KBM-7 (cell line): ENCODE results near the gene GNB3.

Experiments used
- DNase-seq: peaks from one replicate; pipeline ENCODE4 v3.0.0-alpha.2; 2015
- in situ Hi-C: fragments of 300-500 bp; cut with MboI; formaldehyde crosslinking; loops from 2 replicates; pipeline ENCODE4 v1.14.3; 2020; ENCODE audit warnings: low sequenced_read_pairs, low pct_unique_long_range_greater_than_20kb, mixed read lengths

Gene GNB3

GRCh38 chr12:6840761-6841515 lies at the start of gene GNB3:
Gene GNB3, plus strand, starts transcription at chr12:6840925. Its CDS starts 363 bp downstream, at chr12:6841288.
- in situ Hi-C loops, result no loop called here

GRCh38 chr12:6791931-6792520 lies 48.7 kb upstream of the GNB3 start:
- DNase-seq, result peak; percentile 43
- in situ Hi-C loops, result no loop called here

More at GRCh38 chr12:6840761-6841515, at the start of gene GNB3:
- no peak for DNase-seq

DNA sequence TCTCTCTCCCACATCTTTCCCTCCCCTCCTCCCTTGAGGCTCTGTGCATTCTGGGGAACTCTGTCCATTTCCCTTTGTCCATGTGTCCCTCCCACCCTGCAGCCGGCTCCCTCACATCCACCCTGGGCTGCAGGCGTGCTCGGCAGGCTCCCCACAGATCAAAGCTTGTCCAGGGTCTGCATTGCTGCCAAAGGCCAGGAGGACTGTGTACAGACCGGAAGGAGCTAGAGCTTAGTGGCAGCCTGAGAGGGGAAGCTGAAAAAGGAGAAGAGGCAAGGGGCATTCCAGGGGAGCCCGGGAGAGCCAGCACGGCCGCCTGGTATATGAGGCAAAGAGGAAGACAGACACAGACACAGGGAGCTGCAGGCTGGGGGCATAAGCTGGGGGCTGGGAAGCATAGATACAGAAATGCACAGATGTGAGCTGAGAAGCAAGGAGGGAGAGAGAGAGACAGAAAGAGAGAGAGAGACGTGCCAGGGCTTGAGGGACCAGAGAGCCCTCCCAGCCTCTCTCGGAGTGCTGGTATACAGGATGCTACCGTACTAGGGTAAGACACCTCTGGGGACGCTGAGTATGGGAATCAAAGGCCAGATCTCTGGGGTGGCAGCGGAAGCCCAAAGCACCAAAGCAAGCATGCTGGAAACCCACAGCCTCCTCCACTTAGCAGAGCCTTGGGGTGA lies 48.1 kb upstream of the GNB3 start:
- in situ Hi-C loops, result no loop called here

DNA sequence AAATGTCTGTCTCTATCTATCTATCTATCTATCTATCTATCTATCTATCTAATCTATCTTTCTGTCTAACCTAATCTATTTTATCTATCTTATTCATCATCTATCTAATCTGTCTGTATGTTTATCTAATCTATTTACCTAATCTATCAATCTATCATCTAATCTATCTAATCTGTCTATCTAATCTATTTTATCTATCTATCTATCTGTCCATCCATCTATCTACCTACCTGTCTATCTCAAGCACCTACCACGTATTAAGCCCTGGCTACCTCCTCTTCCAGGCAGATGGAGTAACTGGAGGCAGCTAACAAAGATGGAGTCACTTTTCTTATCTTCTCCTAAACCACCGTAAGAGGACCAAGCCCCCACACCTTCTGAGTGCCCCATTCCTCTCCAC lies 45.6 kb upstream of the GNB3 start:
- DNase-seq, result no peak
- in situ Hi-C loops, result no loop called here

More for the DNA sequence above, 48.1 kb upstream of the GNB3 start:
- peak; percentile 94 for DNase-seq

GRCh38 chr12:6796576-6796975 lies 44.1 kb upstream of the GNB3 start:
- DNase-seq, result no peak
- in situ Hi-C loops, result no loop called here

GRCh38 chr12:6799147-6799546 lies 41.6 kb upstream of the GNB3 start:
- DNase-seq, result no peak
- in situ Hi-C loops, result no loop called here

DNA sequence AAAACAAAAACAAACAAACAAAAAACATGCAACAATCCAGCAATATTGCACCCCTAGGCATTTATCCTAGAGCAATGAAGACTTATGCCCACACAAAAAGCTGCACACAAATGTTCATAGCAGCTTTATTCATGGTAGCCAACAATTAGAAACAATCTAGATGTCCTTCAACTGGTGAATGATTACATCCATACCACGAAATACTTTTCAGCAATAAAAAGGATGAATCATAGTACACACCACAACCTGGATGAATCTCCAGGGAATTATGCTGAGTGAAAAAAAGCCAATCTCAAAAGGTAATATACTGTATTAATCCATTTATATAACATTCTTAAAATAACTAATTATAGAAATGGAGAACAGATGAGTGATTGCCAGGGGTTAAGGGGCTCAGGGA lies 33.6 kb upstream of the GNB3 start:
- DNase-seq, result no peak
- in situ Hi-C loops, result no loop called here

DNA sequence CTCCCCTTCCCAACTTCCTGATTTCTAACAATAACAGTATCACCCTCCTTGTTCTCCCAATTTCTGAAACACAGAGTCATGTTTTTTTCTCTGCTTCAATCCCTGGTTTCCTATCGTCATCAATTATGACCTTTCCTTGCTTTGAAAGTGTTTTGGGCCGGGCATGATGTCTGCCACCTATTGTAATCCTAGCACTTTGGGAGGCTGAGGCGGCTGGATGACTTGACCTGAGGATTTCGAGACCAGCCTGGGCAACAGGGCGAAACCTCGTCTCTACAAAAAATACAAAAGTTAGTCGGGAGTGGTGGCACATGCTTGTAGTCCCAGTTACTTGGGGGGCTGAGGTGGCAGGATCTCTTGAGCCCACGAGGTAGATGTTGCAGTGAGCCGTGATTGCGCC lies 31.7 kb upstream of the GNB3 start:
- in situ Hi-C loops, result no loop called here
- no peak for DNase-seq

DNA sequence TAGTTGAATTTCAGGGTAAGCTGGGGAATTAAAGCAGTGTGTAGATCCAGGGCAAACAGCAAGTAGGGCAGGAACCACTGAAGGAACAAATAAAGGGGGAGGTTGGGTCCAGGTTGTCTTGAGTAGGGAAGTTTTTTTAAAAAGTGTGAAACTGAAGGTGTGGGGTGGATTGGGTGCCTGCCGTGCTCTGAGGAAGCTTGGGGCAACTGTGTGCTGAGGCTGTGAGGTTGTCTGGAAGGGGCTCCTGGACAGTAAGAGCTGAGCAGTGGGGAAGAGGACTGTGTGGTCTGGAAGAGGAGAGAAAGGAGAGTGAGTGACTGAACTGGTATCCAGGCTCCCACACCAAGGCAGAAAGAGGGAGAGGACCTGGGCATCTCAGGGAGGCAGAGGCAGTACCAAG lies 30.0 kb upstream of the GNB3 start:
- DNase-seq, result no peak
- in situ Hi-C loops, result no loop called here

DNA sequence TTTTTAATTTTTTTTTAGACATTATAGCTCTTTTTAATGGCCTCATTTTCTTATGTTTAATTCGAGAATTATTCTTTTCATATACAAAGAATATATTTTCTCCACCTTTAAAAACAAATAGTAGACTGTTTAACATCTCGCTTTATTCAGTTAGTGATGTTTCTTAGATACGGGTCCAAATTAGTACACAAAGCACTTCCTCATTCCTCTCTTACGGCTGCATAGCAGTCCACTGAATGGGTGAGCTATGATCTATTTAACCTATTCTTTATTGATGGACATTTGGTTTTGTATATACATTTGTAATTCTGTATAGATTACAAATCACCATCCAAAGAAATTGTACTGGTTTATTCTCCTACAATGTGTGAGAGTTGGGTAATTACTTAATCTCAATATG lies 27.4 kb upstream of the GNB3 start:
- in situ Hi-C loops, result no loop called here
- no peak for DNase-seq

- in situ Hi-C loops, result no loop called here
- no peak for DNase-seq
These were observed 24.1 kb upstream of the GNB3 start for GRCh38 chr12:6816598-6816997.

- no peak for DNase-seq
- in situ Hi-C loops, result no loop called here
These were observed 23.6 kb upstream of the GNB3 start for GRCh38 chr12:6817098-6817497.

- DNase-seq, result no peak
- in situ Hi-C loops, result no loop called here
These were observed 23.0 kb upstream of the GNB3 start for GRCh38 chr12:6817662-6818157.

GRCh38 chr12:6818222-6818621 lies 22.5 kb upstream of the GNB3 start:
- in situ Hi-C loops, result no loop called here
- DNase-seq, result no peak

DNA sequence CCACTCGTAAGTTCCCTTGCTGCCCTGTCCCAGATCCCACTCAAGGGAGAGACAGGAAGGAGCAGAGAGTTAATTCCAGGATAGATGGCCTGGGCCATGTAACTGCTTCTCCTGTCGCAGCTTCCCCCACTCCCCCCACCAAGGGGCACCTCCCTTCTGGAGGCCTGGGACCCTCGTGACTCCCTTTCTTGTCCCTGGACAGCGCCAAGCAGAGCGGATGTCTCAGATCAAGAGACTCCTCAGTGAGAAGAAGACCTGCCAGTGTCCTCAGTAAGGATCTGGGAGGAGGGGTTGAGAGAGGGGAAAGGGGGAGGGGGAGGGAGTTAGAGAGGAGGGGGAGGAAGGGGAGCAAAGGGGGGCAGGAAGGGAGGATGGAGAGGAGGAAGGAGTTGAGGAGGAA lies 22.1 kb upstream of the GNB3 start:
- no peak for DNase-seq
- in situ Hi-C loops, result no loop called here

- in situ Hi-C loops, result no loop called here
- no peak for DNase-seq
These were observed 21.4 kb upstream of the GNB3 start for GRCh38 chr12:6819106-6820030.

DNA sequence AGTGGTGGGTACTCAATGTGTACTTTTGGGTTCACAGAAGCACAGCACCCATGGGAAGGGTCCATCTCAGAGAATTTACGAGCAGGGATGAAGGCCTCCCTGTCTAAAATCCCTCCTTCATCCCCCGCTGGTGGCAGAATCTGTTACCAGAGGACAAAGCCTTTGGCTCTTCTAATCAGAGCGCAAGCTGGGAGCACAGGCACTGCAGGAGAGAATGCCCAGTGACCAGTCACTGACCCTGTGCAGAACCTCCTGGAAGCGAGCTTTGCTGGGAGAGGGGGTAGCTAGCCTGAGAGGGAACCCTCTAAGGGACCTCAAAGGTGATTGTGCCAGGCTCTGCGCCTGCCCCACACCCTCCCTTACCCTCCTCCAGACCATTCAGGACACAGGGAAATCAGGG lies 20.6 kb upstream of the GNB3 start:
- in situ Hi-C loops, result no loop called here
- DNase-seq, result no peak

DNA sequence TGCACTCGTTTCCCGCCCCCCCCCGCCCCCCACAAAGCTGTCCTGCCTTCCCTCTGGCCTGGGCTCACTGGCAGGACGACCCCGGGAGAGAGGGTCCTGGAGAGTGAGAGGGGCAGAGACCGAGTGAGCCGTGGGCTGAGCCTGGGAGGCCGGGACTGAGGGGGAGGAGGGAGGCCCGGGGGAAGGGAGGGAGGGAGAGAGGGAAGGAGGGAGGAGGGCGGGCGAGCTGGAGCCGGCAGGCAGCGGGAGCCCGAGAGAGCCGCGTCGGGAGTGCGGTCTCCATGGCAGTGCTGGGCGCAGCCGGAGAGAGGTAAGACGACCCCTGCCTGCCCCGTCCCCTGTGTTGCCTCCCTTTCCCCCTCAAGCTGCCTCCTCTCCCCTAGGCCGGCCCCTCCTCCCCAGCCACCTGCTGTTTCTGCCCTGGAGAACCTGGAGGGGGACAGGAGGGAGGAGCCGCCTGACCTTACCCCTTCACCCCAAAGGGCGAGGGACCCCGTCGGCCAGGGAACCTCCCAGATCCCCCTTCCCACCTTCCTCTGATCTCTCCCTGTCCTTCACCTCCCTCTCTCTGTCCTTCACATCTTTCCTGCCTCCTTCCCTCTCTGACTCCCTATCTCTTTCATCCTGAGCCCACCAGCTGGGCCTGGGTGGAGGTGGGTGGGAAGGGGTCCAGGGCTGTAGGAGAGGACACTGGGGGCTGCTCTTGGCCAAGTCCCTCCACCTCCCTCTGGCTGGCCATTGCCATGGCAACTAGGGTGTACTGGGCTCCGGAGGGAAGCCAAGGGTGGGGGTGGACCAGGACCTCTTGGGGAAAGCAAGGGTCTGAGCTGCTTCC lies 18.9 kb upstream of the GNB3 start, which contains the start of gene GPR162:
GPR162 (plus strand) TSS at position 231 of the 835 bp plus-strand sequence. CDS start 2,078 bp downstream, outside the sequence.
- in situ Hi-C loops, result no loop called here
- DNase-seq, result peak; percentile 45
